Measurements from ENCODE around the gene IFT74.

- TF ChIP-seq CTCF (conservative IDR thresholded peaks at IDR 0.05; ENCODE audit: low read depth, low read length) (no peak), EZH2 (IDR thresholded peaks at IDR 0.05; ENCODE audit: low read length, unreplicated experiment) (no peak)
Measured at GRCh38 chr9:26949637-26950069, 6.6 kb upstream of the IFT74 start.
